ENCODE results near the gene E2F6. TPM values are rescaled to one million over a fixed set of nuclear protein-coding genes. Genes with fewer than 3 reads are reported as not detected.

Gene E2F6
- polyA plus RNA-seq, 3 donors: 3.5 to 6.4 (median 3.7) TPM

GRCh38 chr2:11422901-11423435 lies 43.0 kb downstream of the E2F6 start:
- Histone ChIP-seq H4K20me1 (ENCODE audit: insufficient read depth, low read length) (no peaks in the 10 kb centered on the region), H3K27me3 (ENCODE audit: control insufficient read depth in 2 of 2, insufficient read depth in 2 of 2, low read length in 2 of 2) (peaks cover 0 to 3% of the 10 kb centered on the region in 2 donors), H3K4me3 (replicated peaks in 1 of 3; ENCODE audit: low read depth in 2 of 3, low read length in 3 of 3) (no peak overlapping the region), H3K27ac (ENCODE audit: low read depth in 1 of 2, low read length in 2 of 2) (no peak overlapping the region), H3K36me3 (replicated peaks in 1 of 2; ENCODE audit: control insufficient read depth in 1 of 2, insufficient read depth in 2 of 2, low read length in 2 of 2) (no peaks in the 10 kb centered on the region), H3K9ac (ENCODE audit: insufficient read depth, low read length, poor library complexity, severe bottlenecking) (no peak overlapping the region), H3K4me1 (ENCODE audit: control insufficient read depth in 1 of 2, insufficient read depth in 2 of 2, low read length in 2 of 2) (no peaks in the 10 kb centered on the region), H2AFZ (ENCODE audit: insufficient read depth, low read depth, low read length, poor library complexity, severe bottlenecking) (no peak overlapping the region), H3K9me3 (replicated peaks in 1 of 2; ENCODE audit: control insufficient read depth in 1 of 2, insufficient read depth in 1 of 2, low read length in 2 of 2) (peaks cover 4 to 6% of the 10 kb centered on the region in 2 donors), H3K79me2 (ENCODE audit: insufficient read depth, low read length) (no peaks in the 10 kb centered on the region), H3K4me2 (replicated peaks; ENCODE audit: extremely low read depth, low read length, poor library complexity, severe bottlenecking) (no peak overlapping the region)
- H3K4me1 Mint-ChIP-seq: no peaks in the 10 kb centered on the region
- WGBS (ENCODE audit: insufficient coverage): no CpG with 5 or more reads among the region's 4 CpGs
- H3K27ac Mint-ChIP-seq: no peak overlapping the region
- DNase-seq: no peak
- peaks cover 0 to 6% (median 2%) of the 10 kb centered on the region in 3 donors for H3K27me3 Mint-ChIP-seq (ENCODE audit: low read depth in 3 of 3)
- H3K36me3 Mint-ChIP-seq: no peaks in the 10 kb centered on the region
- intact Hi-C loops (cut with micrococcal nuclease): no loop called here
- TF ChIP-seq CTCF (IDR thresholded peaks at IDR 0.05): no peak
- peaks cover 2 to 11% (median 8%) of the 10 kb centered on the region in 7 donors for H3K9me3 Mint-ChIP-seq
- H3K4me3 Mint-ChIP-seq: no peak overlapping the region

GRCh38 chr2:11422491-11422865 lies 43.5 kb downstream of the E2F6 start:
- no peaks in the 10 kb centered on the region for H4K20me1 ChIP-seq (ENCODE audit: insufficient read depth, low read length)
- no peaks in the 10 kb centered on the region for H3K79me2 ChIP-seq (ENCODE audit: insufficient read depth, low read length)
- no peaks in the 10 kb centered on the region for H3K36me3 Mint-ChIP-seq
- 100% methylated on average over 1 of the region's 5 CpGs for WGBS (ENCODE audit: insufficient coverage)
- H3K9me3 Mint-ChIP-seq: peaks cover 6 to 16% (median 11%) of the 10 kb centered on the region in 7 donors
- H3K4me3 Mint-ChIP-seq: no peak overlapping the region
- peaks cover 5 to 11% of the 10 kb centered on the region in 2 donors for H3K9me3 ChIP-seq (replicated peaks in 1 of 2; ENCODE audit: control insufficient read depth in 1 of 2, insufficient read depth in 1 of 2, low read length in 2 of 2)
- H3K4me3 ChIP-seq (replicated peaks in 1 of 3; ENCODE audit: low read depth in 2 of 3, low read length in 3 of 3): no peak overlapping the region
- no peaks in the 10 kb centered on the region for H3K4me1 Mint-ChIP-seq
- H3K27me3 ChIP-seq (ENCODE audit: control insufficient read depth in 2 of 2, insufficient read depth in 2 of 2, low read length in 2 of 2): peaks cover 0 to 4% of the 10 kb centered on the region in 2 donors
- no peak for TF ChIP-seq CTCF (IDR thresholded peaks at IDR 0.05)
- H3K27ac Mint-ChIP-seq: no peak overlapping the region
- peaks cover 0 to 6% (median 2%) of the 10 kb centered on the region in 3 donors for H3K27me3 Mint-ChIP-seq (ENCODE audit: low read depth in 3 of 3)
- no peak overlapping the region for H3K4me2 ChIP-seq (replicated peaks; ENCODE audit: extremely low read depth, low read length, poor library complexity, severe bottlenecking)
- no peak overlapping the region for H2AFZ ChIP-seq (ENCODE audit: insufficient read depth, low read depth, low read length, poor library complexity, severe bottlenecking)
- intact Hi-C loops (cut with micrococcal nuclease): no loop called here
- H3K4me1 ChIP-seq (ENCODE audit: control insufficient read depth in 1 of 2, insufficient read depth in 2 of 2, low read length in 2 of 2): no peaks in the 10 kb centered on the region
- no peak for DNase-seq
- H3K9ac ChIP-seq (ENCODE audit: insufficient read depth, low read length, poor library complexity, severe bottlenecking): no peak overlapping the region
- H3K27ac ChIP-seq (ENCODE audit: low read depth in 1 of 2, low read length in 2 of 2): no peak overlapping the region
- no peaks in the 10 kb centered on the region for H3K36me3 ChIP-seq (replicated peaks in 1 of 2; ENCODE audit: control insufficient read depth in 1 of 2, insufficient read depth in 2 of 2, low read length in 2 of 2)

All from CD14-positive monocyte (primary cell).